ENCODE data around the gene FNBP1L.

Gene FNBP1L

DNA sequence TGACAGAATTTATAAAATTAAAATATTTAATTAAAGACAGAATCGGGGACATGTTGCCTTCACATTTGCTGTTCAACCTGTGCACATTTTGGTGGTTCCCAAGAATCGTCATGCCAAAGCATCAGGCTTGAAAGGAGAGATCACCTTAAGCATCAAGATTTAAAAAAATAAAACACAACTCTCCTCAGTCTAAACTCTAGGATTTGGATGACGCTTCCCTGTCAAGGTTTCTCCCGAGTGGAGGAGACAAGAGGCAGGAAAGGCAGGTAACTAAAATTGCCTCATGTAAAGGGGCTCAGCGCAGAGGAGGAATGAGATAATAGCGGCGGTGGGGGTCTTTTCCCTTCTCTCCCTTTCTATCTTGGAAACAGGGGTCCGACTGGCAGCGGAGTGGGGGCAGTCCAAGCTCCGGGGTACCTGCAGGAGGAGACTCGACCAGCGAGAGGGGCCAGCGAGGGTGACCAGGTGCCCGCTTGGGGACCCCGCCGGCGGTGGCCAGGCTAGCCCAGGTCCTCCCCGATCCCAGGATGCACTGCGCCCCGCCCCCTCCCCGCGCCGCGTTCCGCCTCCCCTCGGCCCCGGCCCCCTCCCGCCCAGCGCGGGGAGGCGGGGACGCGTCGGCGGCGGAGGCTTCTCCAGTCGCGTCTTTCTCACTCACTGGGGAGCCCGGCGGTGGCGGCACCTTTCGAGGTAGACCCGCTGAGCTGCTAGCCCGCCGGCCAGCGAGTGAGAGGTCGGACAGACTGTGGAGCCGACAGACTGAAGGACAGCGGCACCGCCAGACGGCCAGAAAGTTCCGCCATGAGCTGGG lies at the start of gene FNBP1L:
Gene FNBP1L, plus strand, starts transcription at position 638 of the 811 bp plus-strand sequence. Its CDS starts 164 bp downstream, at position 802.
- peak; percentile 46 for DNase-seq

DNA sequence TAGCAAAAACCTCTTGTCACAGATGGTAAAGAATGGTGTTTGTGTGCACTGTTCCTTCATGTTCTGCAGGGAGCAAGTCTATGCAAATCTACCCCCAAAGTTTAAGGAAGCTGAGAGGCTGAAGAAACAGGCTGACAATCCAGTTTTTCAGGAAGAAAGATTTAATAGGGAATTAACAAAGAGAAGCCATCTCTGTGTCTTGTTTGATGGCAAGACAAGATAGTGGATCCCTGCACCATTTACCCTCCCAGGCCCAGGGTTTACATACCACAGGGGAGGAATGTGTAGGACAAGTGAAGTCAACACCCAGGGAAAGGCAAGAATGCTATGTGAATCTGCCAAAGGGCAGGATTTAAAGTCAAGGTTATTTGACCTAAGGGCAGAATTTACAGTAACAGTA lies 48.1 kb upstream of the FNBP1L start:
- DNase-seq = no peak

DNA sequence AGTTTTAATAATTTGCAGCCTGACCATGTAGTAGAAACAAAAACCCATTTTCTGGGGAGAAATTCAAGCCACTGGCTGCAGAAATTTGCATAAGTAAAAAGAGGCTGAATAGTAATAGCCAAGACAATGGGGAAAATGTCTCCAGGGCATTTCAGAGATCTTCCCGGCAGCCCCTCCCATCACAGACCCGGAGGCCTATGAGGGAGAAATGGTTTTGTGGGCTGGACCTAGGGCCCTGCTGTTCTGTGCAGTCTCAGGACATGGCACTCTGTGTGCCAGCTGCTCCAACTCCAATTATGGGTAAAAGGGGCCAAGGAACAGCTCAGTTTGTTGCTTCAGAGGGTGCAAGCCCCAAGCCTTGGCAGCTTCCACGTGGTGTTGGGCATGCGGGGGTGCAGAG lies 39.7 kb upstream of the FNBP1L start:
- no peak for DNase-seq

DNA sequence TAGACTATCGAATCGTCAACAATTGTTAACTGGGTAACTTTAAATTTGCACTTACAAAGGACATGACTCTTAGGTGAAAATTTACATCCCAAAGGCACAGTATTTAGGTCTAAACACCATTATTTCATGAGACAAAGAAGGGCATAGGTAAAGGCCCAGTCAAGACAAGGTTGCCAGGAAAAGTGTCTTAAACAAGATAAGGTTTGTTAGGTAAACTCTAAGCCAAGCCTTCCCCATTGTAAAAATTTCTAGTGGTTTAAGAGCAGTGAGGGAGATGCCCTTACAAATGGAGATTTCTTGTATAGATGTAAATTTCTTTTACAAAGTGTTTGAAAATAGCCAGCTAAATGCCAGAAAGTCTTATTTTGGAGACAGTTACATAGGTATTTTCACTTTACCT lies 36.9 kb upstream of the FNBP1L start:
- no peak for DNase-seq

DNA sequence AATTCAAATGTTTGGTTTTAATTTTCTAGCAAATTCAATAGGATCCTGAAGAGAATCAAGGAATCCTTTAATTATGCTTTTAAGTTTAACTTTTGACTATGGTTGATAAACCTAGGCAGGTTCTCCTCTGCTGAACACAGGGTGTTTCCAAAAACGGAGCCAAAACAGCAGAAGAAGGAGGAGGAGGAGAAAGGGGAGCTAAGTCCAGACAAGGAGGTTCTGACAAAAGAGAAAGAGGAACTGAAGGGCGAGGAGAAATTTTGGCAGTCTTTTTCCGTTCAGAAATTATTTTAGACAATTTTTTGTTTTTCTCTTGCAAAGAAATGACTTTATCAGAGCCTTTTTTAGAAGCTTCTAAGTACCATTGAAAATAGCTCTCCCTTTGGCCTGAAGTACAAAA lies 33.2 kb upstream of the FNBP1L start:
- DNase-seq = no peak

DNA sequence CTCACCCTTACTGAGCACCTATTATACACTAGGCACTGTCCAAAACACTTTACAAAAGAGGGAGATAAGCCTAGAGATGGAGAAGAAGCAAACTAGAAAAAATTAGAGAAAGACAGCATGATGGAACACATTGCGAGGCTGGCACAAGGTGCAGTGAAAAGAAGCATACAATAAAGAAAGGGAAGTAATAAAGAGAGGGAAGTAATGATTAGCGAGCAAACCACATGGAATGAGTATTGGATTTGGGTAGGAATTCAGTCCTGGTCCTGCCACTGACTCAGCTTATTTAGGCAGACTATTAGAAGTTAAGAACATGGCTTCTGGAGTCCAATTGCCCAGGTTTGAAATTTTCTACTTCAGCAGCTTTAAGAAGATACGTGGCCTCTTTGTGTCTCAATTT lies 32.6 kb upstream of the FNBP1L start:
- DNase-seq = no peak

DNA sequence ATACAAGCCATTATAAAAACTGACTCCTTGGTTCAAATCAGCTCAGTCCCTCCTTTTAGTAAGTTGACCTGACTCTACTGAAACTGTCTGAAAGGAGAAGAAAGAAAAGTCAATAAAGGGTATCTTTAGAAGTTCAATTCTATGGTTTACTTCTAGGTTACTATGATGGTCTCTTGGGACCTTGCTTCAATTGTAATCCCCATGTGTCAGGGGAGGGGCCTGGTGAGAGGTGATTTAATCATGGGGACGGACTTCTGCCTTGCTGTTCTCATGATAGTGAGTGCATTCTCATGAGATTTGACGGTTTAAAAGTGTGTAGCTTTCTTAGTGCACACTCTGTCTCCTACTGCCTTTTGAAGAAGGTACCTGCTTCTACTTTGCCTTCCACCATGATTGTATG lies 31.7 kb upstream of the FNBP1L start:
- DNase-seq = no peak

DNA sequence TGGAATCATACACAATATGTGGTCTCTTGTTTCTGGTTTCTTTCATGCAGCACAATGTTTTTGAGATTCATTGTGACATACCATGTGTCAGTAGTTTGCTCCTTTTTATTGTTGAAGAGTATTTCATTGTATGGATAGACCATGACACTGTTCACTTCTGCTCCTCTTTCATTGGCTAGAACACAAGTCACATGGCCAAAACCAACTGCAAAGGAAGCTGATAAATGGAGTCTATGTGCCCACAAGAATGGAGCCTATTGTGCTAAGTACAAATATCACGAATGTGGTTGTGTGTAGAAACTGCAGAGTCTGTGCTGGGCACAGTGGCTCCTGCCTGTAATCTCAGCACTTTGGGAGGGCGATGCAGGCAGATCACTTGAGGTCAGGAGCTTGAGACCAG lies 28.6 kb upstream of the FNBP1L start:
- DNase-seq = no peak

DNA sequence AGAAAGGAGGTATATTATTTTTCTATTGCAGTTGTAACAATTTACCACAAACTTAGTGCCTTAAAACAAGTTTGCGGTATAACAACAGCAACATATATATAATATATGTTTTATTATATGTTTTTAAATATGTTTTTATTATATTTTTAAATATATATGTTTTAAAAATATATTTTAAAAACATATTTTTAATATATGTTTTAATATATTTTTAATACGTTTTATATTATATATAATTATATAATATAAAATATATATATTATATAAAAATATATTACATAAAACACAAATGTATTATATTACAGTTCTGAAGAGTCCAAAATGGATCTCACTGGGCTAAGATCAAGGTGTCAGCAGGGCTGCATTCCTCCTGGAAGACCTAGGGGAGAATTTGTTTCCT lies 27.5 kb upstream of the FNBP1L start:
- no peak for DNase-seq

DNA sequence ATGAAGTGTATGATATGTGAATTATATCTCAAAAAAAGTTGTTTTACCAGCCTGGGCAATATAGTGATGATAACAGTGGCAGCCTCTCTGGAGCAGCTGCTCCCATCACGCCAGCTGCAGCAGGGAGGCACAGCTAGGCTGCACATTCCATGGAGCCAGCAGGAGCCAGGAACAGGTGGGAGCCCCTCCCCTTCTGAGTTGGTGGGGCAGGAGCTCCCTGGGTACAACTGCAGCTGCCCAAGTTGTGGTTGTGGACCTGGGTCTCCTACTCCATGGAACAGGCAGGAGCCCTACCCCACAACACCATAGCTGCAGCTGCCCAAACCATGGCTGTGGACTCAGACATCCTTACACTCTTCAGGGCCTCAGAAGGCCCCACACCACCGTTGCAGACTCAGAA lies 21.7 kb upstream of the FNBP1L start:
- no peak for DNase-seq

DNA sequence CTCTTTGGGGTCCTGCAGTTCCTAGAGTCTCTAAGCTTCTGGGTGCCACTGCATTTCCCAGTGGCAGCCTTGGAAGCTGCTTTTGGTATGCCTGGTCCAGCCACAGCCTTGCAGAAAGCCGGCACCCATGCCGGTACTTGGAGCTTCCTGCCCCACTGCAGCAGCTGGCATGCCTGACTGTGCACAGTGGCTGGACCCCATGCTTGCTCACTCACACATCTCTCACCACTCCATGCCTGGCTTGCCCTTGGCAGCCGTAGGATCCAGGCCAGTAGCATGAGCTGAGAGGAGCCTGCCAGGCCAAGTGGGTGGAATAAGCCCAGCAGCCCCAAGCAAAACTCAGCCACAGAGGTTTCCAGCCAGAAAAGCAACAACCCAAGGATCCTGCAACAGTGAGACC lies 20.3 kb upstream of the FNBP1L start:
- DNase-seq = no peak

DNA sequence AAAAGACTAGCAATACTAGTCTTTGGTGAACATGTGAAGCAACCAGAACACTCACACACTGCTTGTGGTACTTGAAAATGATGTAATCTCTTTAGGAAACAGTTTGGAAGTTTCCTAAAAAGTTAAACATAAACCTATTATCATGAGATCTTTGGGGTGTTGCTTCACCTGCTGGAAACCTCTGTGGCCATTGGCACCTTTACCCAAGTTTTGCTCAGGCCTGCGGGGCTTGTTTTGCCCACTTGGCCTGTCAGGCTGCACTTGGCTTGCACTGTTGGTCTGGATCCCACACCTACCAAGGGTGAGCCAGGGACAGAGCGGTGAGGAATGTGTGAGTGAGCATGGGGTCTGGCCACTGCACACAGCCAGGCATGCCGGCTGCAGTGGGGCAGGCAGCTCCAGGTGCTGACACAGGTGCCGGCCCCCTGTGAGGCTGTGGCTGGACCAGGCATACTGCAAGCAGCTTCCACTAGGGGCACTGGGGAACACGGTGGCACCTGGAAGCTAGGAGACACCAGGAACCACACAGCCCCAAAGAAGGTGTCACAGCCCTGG lies 14.4 kb upstream of the FNBP1L start:
- no peak for DNase-seq

DNA sequence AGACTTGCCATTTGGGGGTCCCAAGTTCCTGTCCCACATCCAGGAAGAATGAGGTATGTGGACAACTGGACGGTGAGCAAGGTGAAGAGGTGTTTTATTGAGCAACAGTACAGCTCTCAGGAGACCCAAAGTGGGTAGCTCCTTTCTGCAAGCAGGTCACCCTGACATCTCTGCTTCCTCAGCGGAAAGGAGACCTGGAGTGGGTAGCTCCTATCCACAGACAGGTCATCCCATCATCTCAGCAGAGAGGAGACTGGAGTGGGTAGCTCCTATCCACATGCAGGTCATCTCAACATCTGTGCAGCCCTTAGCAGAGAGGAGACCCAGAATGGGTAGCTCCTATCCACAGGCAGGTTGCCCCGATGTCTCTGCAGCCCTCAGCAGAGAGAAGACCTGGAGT lies 13.8 kb upstream of the FNBP1L start:
- no peak for DNase-seq

DNA sequence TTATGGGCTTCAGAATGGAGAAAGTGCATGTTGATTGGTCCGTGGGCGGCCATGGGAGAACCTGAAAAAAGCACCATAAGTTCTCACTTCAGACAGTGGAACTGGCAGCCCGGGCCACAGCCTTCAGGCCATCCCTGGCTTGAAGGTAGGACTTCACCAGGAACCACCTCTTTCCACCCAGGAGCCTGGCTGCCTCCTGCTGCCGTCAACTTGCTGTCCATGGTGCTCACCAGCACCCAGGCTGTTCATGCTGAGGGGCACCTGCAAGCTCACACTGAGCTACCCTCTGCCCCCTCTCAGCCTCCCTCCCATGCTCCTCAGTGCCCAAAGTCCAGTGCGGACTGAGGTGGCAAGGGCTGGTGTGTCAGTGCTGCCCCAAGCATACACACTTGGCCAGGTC lies 12.9 kb upstream of the FNBP1L start:
- DNase-seq = no peak

DNA sequence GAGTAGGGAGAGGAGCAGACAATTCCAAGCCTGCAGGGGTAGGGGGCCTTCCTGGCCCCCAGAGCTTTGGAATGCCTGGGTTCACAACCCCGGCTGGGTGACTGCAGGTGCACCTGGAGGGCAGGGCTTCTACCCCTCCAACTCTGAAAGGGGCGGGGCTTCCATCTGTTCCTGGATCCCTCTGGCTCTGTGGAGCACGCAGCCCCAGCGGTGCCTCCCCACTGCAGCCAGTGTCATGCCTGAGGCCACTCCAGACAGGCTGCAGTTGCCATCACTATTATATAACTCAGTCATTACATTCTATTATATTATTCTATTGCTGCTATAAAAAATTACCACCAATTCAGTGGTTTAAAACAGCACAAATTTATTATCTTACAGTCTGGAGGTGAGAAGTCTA lies 12.5 kb upstream of the FNBP1L start:
- no peak for DNase-seq

DNA sequence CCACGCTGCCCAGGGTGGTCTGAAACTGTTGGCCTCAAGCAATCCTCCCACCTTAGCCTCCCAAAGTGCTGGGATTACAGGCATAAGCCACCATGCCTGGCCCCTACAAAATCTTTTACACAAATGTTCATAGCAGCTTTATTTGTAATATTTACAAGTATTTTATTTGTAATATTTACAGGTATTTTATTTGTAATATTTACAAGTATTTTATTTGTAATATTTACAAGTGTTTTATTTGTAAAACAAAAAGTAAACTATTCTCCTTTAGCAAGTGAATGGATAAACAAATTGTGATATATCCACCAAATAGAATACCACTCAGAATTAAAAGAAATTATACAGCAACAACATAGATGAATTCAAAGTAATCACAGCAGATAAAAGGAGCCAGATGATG lies 11.4 kb upstream of the FNBP1L start:
- no peak for DNase-seq

DNA sequence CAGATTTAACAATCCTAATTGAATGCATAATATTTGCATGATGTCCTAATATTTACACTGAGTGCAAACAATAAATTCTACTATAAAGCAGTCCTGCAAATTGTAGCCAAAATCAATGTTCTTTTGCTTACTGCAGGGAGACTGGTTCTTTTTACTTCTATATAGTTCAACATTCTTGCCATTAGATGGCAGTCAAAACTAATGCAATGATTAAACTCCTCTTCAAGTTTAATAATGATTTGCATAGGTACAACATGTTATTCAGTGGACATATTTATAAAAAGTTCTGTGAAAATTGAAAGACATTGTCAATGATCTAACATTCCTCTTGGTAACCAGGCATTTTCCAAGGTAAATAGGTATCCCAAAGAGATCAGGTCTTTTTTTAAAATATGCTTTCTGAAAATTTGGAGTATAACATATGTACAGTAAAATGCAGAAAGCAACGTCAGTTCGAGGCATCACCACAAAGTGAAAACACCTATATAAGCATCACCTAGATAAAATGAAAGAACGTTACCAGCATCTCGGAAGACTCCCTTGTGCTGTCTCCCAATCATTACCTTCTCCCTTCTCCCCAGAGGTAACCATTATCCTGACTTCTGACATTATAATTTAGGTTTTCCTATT lies 9.8 kb upstream of the FNBP1L start:
- DNase-seq = no peak

DNA sequence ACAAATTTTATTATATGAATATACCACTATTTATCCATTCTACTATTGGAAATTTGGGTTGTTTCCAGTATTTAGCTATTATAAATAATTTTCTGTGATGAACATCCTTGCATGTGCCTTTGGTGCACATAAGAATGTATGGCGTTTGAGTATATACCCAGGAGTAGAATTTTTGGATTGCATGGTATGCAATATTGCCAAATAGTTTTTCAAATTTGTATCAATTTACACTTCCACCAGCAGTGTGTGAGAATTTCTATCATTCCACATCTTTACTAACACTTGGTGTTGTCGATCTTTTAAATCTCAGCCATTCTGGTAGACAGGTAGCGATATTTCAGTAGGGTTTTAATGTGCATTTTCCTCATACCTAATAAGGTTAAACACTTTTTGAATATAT lies 9.2 kb upstream of the FNBP1L start:
- DNase-seq = no peak

DNA sequence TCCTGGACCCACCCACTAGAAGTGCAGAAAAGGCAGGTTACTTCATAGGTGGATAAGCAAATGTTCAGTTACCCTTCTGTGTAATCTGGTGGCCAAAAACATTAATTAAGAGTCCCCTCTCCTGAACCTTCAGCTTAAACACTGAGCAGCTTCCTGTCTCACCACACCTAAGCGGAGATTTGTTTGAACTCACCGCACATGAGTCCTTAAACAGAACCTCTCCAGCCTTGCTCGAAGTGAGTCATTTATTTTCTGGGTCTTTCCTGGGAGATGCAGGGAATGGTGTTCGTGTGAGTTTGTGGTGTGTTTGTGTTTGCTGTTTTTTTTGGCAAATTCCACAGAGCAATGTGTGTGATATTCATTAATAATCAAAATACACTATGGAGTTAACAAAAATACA lies 7.6 kb upstream of the FNBP1L start:
- DNase-seq = no peak

DNA sequence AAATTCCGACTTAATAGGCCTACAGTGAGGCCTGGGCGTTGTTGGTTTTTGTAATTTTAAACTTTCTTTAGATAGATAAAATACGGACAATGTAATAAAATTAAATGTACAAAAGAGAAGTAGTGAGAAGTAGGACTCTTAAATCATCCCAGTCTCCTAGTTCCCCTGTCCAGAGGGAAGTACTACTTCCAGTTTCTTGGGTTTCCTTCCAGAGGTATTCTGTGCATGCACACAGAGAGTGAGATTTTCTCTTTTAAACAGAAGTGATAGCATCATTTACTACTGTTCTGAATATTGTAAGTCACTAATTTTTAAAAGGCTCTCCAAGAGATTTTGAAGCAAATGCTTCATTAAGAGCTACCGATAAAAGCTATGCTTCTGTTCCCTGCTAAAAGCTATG lies 7.2 kb upstream of the FNBP1L start:
- no peak for DNase-seq

DNA sequence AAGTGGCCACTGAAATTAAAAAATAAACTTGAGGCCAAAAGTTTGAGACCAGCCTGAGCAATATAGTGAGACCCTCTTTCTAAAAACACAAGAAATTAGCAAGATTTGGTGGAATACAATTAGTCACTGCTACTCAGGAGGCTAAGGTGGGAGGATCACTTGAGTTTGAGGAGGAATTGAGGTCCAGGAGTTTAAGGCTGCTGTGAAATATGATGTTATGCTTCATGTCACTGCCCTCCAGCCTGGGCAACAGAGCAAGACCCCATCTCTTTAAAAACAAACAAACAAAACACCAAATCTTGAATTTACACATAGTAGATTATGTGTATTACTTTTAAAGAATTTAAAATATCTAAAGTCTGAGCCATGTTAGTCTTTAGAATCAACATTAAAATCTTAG lies 6.3 kb upstream of the FNBP1L start:
- no peak for DNase-seq

DNA sequence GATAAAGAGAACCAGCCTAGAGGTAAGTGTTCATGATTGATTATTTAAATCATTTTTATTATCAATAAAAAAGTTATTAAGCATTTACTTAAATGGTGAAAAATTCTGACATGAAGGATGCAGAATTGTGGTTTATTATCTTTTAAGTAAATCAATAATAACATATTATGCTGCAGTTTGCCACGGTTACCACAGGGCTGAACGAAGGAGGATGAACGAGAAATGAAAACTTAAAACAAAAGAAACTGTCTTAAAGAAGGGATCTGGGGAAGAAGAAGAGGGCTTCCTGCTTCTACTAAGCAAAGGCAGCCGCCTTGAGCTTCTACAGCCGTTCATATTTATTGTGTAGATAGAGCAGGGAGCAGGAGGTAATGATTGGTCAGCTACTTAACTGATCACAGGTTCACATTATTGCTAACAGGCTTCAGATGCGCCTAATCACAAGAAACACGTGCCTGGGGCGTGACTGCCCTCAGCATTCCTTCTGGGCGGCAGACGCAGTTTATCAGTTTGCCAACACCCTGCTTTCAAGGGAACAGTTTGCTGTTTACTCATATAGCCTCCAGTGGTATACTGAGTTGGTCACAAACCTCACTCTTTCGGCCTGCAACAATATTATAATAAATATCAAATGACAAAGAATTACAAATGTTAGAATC lies 5.8 kb upstream of the FNBP1L start:
- no peak for DNase-seq

DNA sequence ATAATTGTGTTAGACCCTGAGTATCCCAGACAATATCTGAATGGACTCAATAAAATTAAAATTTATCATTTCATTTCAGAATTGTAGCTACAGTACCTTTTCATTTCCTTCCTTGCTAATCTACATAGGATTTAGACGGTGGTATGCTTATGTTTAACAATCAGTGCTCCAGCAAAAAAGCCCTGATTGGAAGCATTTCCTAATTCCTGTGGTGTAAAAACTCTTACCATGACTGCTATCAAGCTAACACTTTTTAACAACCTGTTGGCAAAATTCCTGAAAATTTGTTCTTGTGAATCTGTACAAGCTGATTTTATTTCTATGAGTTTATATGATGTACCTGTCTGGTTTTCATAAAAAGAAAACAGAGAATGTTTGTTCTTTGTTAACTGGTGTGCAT lies 5.2 kb upstream of the FNBP1L start:
- DNase-seq = no peak

DNA sequence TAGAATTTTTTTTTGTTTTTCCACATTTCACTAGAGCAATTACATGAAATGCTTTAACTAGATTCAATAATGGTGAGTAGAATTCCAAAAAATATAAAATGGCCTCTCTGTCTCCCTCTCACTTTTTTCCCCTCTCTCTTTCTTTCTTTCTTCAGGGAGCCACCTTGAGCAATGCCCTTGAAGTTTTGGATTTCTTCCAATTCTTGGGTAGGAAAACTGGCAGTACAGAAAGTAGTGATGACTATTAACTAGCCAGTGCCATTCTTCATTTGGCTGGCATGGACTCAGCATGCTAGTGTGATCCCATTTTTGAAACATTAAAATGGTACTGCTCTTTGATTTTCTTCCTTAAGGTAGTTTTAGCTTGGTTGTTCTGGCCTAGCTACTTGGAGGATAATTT lies 4.5 kb upstream of the FNBP1L start:
- DNase-seq = no peak

All from activated effector memory CD4-positive, alpha-beta T cell treated with Interleukin-2 at 50 U/mL for 16 hours (primary cell).